NCI-H1436 treated with DMSO at 0.1 percent for 48 hours (cell line): ENCODE results near the gene DNM2.
"Not testable (repeated sequence)": the region's sequence is repeated elsewhere in the genome, so short reads cannot be mapped to it uniquely, and the experiment has no call there.

Experiments used
- DNase-seq: peaks from one replicate; lab custom pipeline; 2025; lab: John Stamatoyannopoulos, UW

The DNM2 gene

GRCh38 chr19:10752913-10753704, 35.2 kb downstream of the DNM2 start:
- DNase-seq, result no peak

GRCh38 chr19:10756371-10756770, 38.5 kb downstream of the DNM2 start:
- DNase-seq, result no peak

GRCh38 chr19:10756791-10757190, 38.9 kb downstream of the DNM2 start:
- no peak for DNase-seq

- not testable (repeated sequence) for DNase-seq
Observed at GRCh38 chr19:10758050-10758449, 40.2 kb downstream of the DNM2 start.

GRCh38 chr19:10758978-10759377, 41.1 kb downstream of the DNM2 start:
- no peak for DNase-seq

- DNase-seq, result no peak
Observed at GRCh38 chr19:10760273-10760944, 42.5 kb downstream of the DNM2 start.

GRCh38 chr19:10761443-10762250, 43.8 kb downstream of the DNM2 start:
- DNase-seq, result no peak

GRCh38 chr19:10762656-10763055, 44.8 kb downstream of the DNM2 start:
- DNase-seq, result no peak

GRCh38 chr19:10763411-10763810, 45.5 kb downstream of the DNM2 start:
- no peak for DNase-seq

- no peak for DNase-seq
Observed at GRCh38 chr19:10763828-10764339, 46.0 kb downstream of the DNM2 start.

- no peak for DNase-seq
Observed at GRCh38 chr19:10764340-10764894, 46.5 kb downstream of the DNM2 start.

- no peak for DNase-seq
Observed at GRCh38 chr19:10766049-10766623, 48.3 kb downstream of the DNM2 start.

- DNase-seq, result no peak
Observed at GRCh38 chr19:10766671-10767201, 48.9 kb downstream of the DNM2 start.

GRCh38 chr19:10767726-10768125, 49.8 kb downstream of the DNM2 start:
- no peak for DNase-seq

- DNase-seq, result no peak
Observed at GRCh38 chr19:10768369-10768768, 50.5 kb downstream of the DNM2 start.

- DNase-seq, result no peak
Observed at GRCh38 chr19:10768936-10769335, 51.1 kb downstream of the DNM2 start.

GRCh38 chr19:10769533-10770491, 51.9 kb downstream of the DNM2 start:
- no peak for DNase-seq

GRCh38 chr19:10773969-10774368, 56.1 kb downstream of the DNM2 start:
- no peak for DNase-seq

GRCh38 chr19:10774893-10775292, 57.0 kb downstream of the DNM2 start:
- DNase-seq, result no peak

GRCh38 chr19:10776900-10777650, 59.2 kb downstream of the DNM2 start:
- DNase-seq, result no peak
